Thoracic aorta (tissue), 2 donors: Measurements from ENCODE around the gene PEX14. TPM values are rescaled to one million over a fixed set of nuclear protein-coding genes. Genes with fewer than 3 reads are reported as not detected.

Source experiments
- ATAC-seq: fragments of 150-250 bp; one replicate; pipeline ENCODE4 v1.8.0; 2017; ENCODE audit warnings: low read depth; ENCODE audit not compliant: insufficient number of reproducible peaks, low FRiP score
- DNase-seq: peaks from one replicate; pipeline ENCODE4 v3.0.0-alpha.2; 2020; ENCODE audit warnings: low spot score
- H3K27ac ChIP-seq, 2 donors: fragments of 200-600 bp; sonication (generic); 1 replicate in 1 of 2; 2 replicates in 1 of 2; pipeline ENCODE4 v1.5.1; 2016; ENCODE audit warnings: mild to moderate bottlenecking in 2 of 2, moderate library complexity in 2 of 2
- H3K27me3 ChIP-seq: fragments of 200-600 bp; sonication (generic); replicated peaks from 2 replicates; pipeline ENCODE4 v1.6.0; 2016; ENCODE audit warnings: mild to moderate bottlenecking; ENCODE audit not compliant: insufficient read depth
- H3K36me3 ChIP-seq: fragments of 200-600 bp; sonication (generic); one replicate; pipeline ENCODE4 v1.5.1; 2016
- H3K4me1 ChIP-seq, 2 donors: fragments of 200-600 bp; sonication (generic); 1 replicate in 1 of 2; 2 replicates in 1 of 2; pipeline versions ENCODE4 v1.5.1 to v1.6.0; 2016; ENCODE audit warnings: low read depth in 2 of 2, mild to moderate bottlenecking in 1 of 2; ENCODE audit not compliant: control insufficient read depth in 1 of 2
- H3K4me3 ChIP-seq: fragments of 200-600 bp; sonication (generic); 2 replicates; pipeline ENCODE4 v1.5.1; 2016; ENCODE audit warnings: mild to moderate bottlenecking
- H3K9me3 ChIP-seq: fragments of 200-600 bp; sonication (generic); 2 replicates; pipeline ENCODE4 v1.5.1; 2016
- total RNA-seq, 2 donors: library from RNA; depleted of rRNA; stranded (reverse); fragments of >200 nt; gene quantifications; one replicate each; pipeline versions ENCODE4 v1.1.0 to v1.2.3, GENCODE V29; 2016
- TF ChIP-seq, protein P1 (sequence below): fragments of 200-600 bp; sonication (generic); IDR thresholded peaks from one replicate; pipeline ENCODE4 v1.5.1; 2019; ENCODE audit warnings: antibody characterized with exemption

The PEX14 gene
- total RNA-seq, 2 donors from 2014 or later = 11.5 to 22.6 TPM

DNA sequence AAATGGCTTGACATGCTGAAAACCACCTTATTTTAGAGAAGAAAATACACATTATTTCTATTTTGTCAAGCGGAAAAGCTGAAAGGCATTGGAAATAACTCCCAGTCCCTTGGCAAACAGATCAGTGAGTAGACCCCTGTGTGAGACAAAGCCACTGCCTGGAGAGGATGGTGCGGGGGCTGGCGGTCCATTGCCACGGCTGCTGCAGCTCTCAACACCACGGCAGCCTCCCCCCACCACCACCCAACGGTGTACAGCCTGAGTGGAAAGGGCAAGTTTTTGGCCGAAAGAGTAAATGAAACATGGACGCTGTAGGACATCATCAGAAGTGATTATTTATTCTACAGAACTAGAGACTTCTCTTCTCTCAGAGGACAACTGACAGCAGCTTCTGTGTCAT lies 84.6 kb downstream of the PEX14 start:
- Histone ChIP-seq H3K36me3 (no peaks in the 10 kb centered on the region), H3K27ac (no peak overlapping the region), H3K9me3 (peaks cover 7% of the 10 kb centered on the region), H3K4me3 (no peak overlapping the region), H3K4me1 (no peaks in the 10 kb centered on the region), H3K27me3 (no peaks in the 10 kb centered on the region)
- TF ChIP-seq, protein P1, sequence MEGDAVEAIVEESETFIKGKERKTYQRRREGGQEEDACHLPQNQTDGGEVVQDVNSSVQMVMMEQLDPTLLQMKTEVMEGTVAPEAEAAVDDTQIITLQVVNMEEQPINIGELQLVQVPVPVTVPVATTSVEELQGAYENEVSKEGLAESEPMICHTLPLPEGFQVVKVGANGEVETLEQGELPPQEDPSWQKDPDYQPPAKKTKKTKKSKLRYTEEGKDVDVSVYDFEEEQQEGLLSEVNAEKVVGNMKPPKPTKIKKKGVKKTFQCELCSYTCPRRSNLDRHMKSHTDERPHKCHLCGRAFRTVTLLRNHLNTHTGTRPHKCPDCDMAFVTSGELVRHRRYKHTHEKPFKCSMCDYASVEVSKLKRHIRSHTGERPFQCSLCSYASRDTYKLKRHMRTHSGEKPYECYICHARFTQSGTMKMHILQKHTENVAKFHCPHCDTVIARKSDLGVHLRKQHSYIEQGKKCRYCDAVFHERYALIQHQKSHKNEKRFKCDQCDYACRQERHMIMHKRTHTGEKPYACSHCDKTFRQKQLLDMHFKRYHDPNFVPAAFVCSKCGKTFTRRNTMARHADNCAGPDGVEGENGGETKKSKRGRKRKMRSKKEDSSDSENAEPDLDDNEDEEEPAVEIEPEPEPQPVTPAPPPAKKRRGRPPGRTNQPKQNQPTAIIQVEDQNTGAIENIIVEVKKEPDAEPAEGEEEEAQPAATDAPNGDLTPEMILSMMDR = no peak
- ATAC-seq = no peak
- no peak for DNase-seq

DNA sequence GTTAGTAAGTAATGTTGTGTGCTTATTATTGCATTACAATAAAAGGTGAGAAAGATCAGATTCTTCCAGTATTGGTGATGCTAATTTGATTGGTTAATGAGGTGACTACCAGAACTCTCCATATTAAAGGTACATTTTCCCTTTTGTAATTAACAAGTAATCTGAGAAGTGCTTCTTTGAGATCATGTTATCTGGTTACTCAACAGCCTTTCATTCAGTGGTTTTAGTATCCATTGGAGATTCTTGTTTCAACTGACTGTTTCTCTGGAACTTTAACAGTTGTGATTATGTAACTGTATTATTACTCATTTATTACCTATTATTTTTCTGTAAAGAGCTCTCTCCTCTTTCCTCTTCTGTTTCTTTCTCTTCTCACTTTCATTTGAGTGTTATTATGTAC lies 86.7 kb downstream of the PEX14 start:
- no peaks in the 10 kb centered on the region for H3K4me1 ChIP-seq
- no peak for ATAC-seq
- H3K27ac ChIP-seq = no peak overlapping the region
- no peaks in the 10 kb centered on the region for H3K27me3 ChIP-seq
- H3K36me3 ChIP-seq = no peaks in the 10 kb centered on the region
- TF ChIP-seq, protein P1 = no peak
- peaks cover 7% of the 10 kb centered on the region for H3K9me3 ChIP-seq
- no peak overlapping the region for H3K4me3 ChIP-seq
- no peak for DNase-seq

DNA sequence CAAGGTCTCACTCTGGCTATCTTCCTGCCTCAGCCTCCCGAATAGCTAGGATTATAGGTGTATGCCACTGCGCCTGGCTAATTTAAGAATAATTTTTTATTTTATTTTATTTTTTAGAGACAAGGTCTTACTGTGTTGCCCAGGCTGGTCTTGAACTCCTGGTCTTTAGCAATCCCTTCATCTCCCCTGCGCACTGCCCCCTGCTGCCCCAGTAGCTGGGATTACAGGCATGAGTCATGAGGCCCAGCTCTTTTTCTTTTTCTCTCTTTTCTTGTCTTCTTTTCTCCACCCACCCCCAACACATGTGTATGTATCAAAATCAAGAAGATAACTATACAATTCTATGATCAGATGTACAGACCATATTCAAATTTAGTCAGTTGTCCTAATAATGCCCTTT lies 87.2 kb downstream of the PEX14 start:
- no peak for DNase-seq
- TF ChIP-seq, protein P1 = no peak
- Histone ChIP-seq H3K27ac (no peak overlapping the region), H3K9me3 (peaks cover 7% of the 10 kb centered on the region), H3K36me3 (no peaks in the 10 kb centered on the region), H3K4me1 (peaks cover 0 to 2% of the 10 kb centered on the region in 2 donors), H3K27me3 (no peaks in the 10 kb centered on the region), H3K4me3 (no peak overlapping the region)
- ATAC-seq = no peak

DNA sequence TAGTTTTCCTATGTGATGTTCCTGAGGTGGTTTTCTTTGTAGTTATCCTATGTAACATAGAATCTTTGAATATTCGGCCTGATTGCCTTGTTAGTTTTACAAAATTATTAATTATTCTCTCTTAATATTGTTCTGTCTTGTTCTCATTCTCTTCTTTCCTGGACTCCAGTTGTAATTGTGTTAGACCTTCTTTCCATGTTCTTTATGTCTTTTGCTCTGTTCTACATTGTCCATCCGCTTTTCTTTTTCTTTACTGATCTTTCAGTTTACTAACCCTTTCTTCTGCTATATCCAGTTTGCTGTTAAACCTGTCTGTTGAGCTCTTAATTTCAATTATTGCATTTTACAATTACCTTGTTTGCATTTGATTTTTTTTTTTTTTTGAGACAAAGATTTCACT lies 89.3 kb downstream of the PEX14 start:
- no peak for ATAC-seq
- DNase-seq = no peak
- Histone ChIP-seq H3K4me3 (no peak overlapping the region), H3K36me3 (no peaks in the 10 kb centered on the region), H3K27ac (no peak overlapping the region), H3K4me1 (peaks cover 0 to 7% of the 10 kb centered on the region in 2 donors), H3K9me3 (peaks cover 7% of the 10 kb centered on the region), H3K27me3 (no peaks in the 10 kb centered on the region)
- TF ChIP-seq, protein P1 = no peak

DNA sequence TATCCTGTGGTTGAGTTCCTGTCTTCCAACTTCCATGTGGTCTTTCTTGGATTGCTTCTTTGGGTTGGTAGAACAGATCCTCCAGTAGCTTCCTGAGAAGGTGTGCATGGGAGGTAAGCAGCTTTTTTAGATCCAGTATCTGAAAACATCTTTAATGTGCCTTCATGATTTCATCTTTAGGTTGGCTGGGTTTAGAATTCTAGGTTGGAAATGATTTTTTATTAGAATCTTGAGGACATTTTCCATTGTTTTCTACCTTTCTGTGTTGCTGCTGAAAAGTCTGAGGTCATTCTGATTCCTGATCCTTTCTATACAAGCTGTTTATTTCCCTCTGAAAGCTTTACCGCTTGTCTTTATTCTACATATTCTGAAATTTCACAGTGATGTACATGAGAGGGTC lies 94.8 kb downstream of the PEX14 start:
- Histone ChIP-seq H3K36me3 (no peaks in the 10 kb centered on the region), H3K4me1 (peaks cover 0 to 7% of the 10 kb centered on the region in 2 donors), H3K27ac (no peak overlapping the region), H3K4me3 (no peak overlapping the region), H3K27me3 (no peaks in the 10 kb centered on the region), H3K9me3 (no peaks in the 10 kb centered on the region)
- DNase-seq (no peak), ATAC-seq (no peak)
- TF ChIP-seq, protein P1 = no peak
